ENCODE results near the gene DICER1.

DICER1 gene

GRCh38 chr14:95195031-95195430 is 37.7 kb upstream of the DICER1 start:
- H3K79me2 ChIP-seq (ENCODE audit: control insufficient read depth, low read length): no peaks in the 10 kb centered on the region
- no peaks in the 10 kb centered on the region for H4K20me1 ChIP-seq (ENCODE audit: control insufficient read depth, insufficient read depth, low read depth, low read length)
- H3K36me3 ChIP-seq (ENCODE audit: control insufficient read depth, low read length): no peaks in the 10 kb centered on the region
- H3K4me3 ChIP-seq (ENCODE audit: low read length): no peak overlapping the region
- H3K4me2 ChIP-seq (ENCODE audit: low read length): no peak overlapping the region
- H3K4me1 ChIP-seq (ENCODE audit: control insufficient read depth, low read length): peaks cover 4% of the 10 kb centered on the region
- no peaks in the 10 kb centered on the region for H3K9me2 ChIP-seq (replicated peaks; ENCODE audit: control insufficient read depth, low read length)
- H3K27me3 ChIP-seq (ENCODE audit: control insufficient read depth, low read length): peaks cover 2% of the 10 kb centered on the region
- H3F3A ChIP-seq (ENCODE audit: control insufficient read depth, insufficient read depth): no peaks in the 10 kb centered on the region
- no peak overlapping the region for H3K27ac ChIP-seq (ENCODE audit: low read depth, low read length)
- no peaks in the 10 kb centered on the region for H3K9me3 ChIP-seq (ENCODE audit: control insufficient read depth, insufficient read depth, low read length)
- no peak for TF ChIP-seq EZH2phosphoT487 (IDR thresholded peaks at IDR 0.05; ENCODE audit: borderline replicate concordance, low read length)
- TF ChIP-seq CTCF (IDR thresholded peaks at IDR 0.05; ENCODE audit: low read depth, low read length, poor library complexity, severe bottlenecking): no peak

GRCh38 chr14:95193081-95193480 is 35.8 kb upstream of the DICER1 start:
- TF ChIP-seq CTCF (IDR thresholded peaks at IDR 0.05; ENCODE audit: low read depth, low read length, poor library complexity, severe bottlenecking) (no peak), EZH2phosphoT487 (IDR thresholded peaks at IDR 0.05; ENCODE audit: borderline replicate concordance, low read length) (no peak)
- no peak overlapping the region for H3K4me2 ChIP-seq (ENCODE audit: low read length)
- no peaks in the 10 kb centered on the region for H3K9me2 ChIP-seq (replicated peaks; ENCODE audit: control insufficient read depth, low read length)
- H3K27me3 ChIP-seq (ENCODE audit: control insufficient read depth, low read length): peaks cover 11% of the 10 kb centered on the region
- H3K4me1 ChIP-seq (ENCODE audit: control insufficient read depth, low read length): peaks cover 4% of the 10 kb centered on the region
- no peak overlapping the region for H3K27ac ChIP-seq (ENCODE audit: low read depth, low read length)
- H3K4me3 ChIP-seq (ENCODE audit: low read length): no peak overlapping the region
- H3K9me3 ChIP-seq (ENCODE audit: control insufficient read depth, insufficient read depth, low read length): no peaks in the 10 kb centered on the region
- no peaks in the 10 kb centered on the region for H3K36me3 ChIP-seq (ENCODE audit: control insufficient read depth, low read length)
- H4K20me1 ChIP-seq (ENCODE audit: control insufficient read depth, insufficient read depth, low read depth, low read length): no peaks in the 10 kb centered on the region
- H3F3A ChIP-seq (ENCODE audit: control insufficient read depth, insufficient read depth): no peaks in the 10 kb centered on the region
- H3K79me2 ChIP-seq (ENCODE audit: control insufficient read depth, low read length): no peaks in the 10 kb centered on the region

GRCh38 chr14:95192311-95192710 is 35.0 kb upstream of the DICER1 start:
- H3K4me2 ChIP-seq (ENCODE audit: low read length): no peak overlapping the region
- H3K9me2 ChIP-seq (replicated peaks; ENCODE audit: control insufficient read depth, low read length): no peaks in the 10 kb centered on the region
- no peaks in the 10 kb centered on the region for H3K79me2 ChIP-seq (ENCODE audit: control insufficient read depth, low read length)
- no peaks in the 10 kb centered on the region for H3F3A ChIP-seq (ENCODE audit: control insufficient read depth, insufficient read depth)
- no peak overlapping the region for H3K27ac ChIP-seq (ENCODE audit: low read depth, low read length)
- H3K4me3 ChIP-seq (ENCODE audit: low read length): no peak overlapping the region
- peaks cover 19% of the 10 kb centered on the region for H3K27me3 ChIP-seq (ENCODE audit: control insufficient read depth, low read length)
- no peaks in the 10 kb centered on the region for H4K20me1 ChIP-seq (ENCODE audit: control insufficient read depth, insufficient read depth, low read depth, low read length)
- no peak for TF ChIP-seq EZH2phosphoT487 (IDR thresholded peaks at IDR 0.05; ENCODE audit: borderline replicate concordance, low read length)
- TF ChIP-seq CTCF (IDR thresholded peaks at IDR 0.05; ENCODE audit: low read depth, low read length, poor library complexity, severe bottlenecking): no peak
- no peaks in the 10 kb centered on the region for H3K36me3 ChIP-seq (ENCODE audit: control insufficient read depth, low read length)
- peaks cover 4% of the 10 kb centered on the region for H3K4me1 ChIP-seq (ENCODE audit: control insufficient read depth, low read length)
- no peaks in the 10 kb centered on the region for H3K9me3 ChIP-seq (ENCODE audit: control insufficient read depth, insufficient read depth, low read length)

Measured in DOHH2 (cell line).